Measurements from ENCODE around the gene SYT8. TPM values are rescaled to one million over a fixed set of nuclear protein-coding genes. Genes with fewer than 3 reads are reported as not detected.
"Not testable (repeated sequence)": the region's sequence is repeated elsewhere in the genome, so short reads cannot be mapped to it uniquely, and the experiment has no call there.

The SYT8 gene
- total RNA-seq, 1 donor from 2014 or later: not detected

GRCh38 chr11:1882265-1883238 is 47.8 kb downstream of the SYT8 start:
- intact Hi-C loops (cut with micrococcal nuclease): loop anchor here (2.0 to 5.0 kb wide), 3 partner anchors 30 to 270 kb away; partner anchors contain the start of gene LSP1

GRCh38 chr11:1883346-1884302 is 48.8 kb downstream of the SYT8 start:
- intact Hi-C loops (cut with micrococcal nuclease): loop anchor here (2.0 to 5.0 kb wide), 3 partner anchors 31 to 269 kb away; partner anchors contain the start of gene LSP1

- intact Hi-C loops (cut with micrococcal nuclease): loop anchor here (5.0 kb wide), 1 partner anchor 268 kb away; no protein-coding TSS in a partner anchor
These were observed 49.5 kb downstream of the SYT8 start for GRCh38 chr11:1884303-1884700.

GRCh38 chr11:1886551-1886950 is 51.8 kb downstream of the SYT8 start:
- intact Hi-C loops (cut with micrococcal nuclease): not testable (repeated sequence)

Other genes starting within 250 kb of the SYT8 start
- gene KRTAP5-1, start 249.7 kb upstream of the SYT8 start, total RNA-seq: not detected in 2 replicates
- not detected in 2 replicates for gene KRTAP5-2, start 236.7 kb upstream of the SYT8 start, total RNA-seq
- gene KRTAP5-3, start 226.5 kb upstream of the SYT8 start, total RNA-seq: not detected in 2 replicates
- not detected in 2 replicates for gene KRTAP5-4, start 212.9 kb upstream of the SYT8 start, total RNA-seq
- not detected in 2 replicates for gene KRTAP5-5, start 205.2 kb upstream of the SYT8 start, total RNA-seq
- gene KRTAP5-6, start 137.8 kb upstream of the SYT8 start, total RNA-seq: not detected in 2 replicates
- 0.66 and 0.68 TPM in 2 replicates for gene IFITM10, start 84.4 kb upstream of the SYT8 start, total RNA-seq
- 118 and 121 TPM in 2 replicates for gene CTSD, start 71.1 kb upstream of the SYT8 start, total RNA-seq
- gene TNNI2, start 4.0 kb downstream of the SYT8 start, total RNA-seq: 0.70 and 0.75 TPM in 2 replicates
- gene LSP1, start 18.1 kb downstream of the SYT8 start, total RNA-seq: 600 and 607 TPM in 2 replicates
- not detected in 2 replicates for gene PRR33, start 56.9 kb downstream of the SYT8 start, total RNA-seq
- gene TNNT3, start 84.7 kb downstream of the SYT8 start, total RNA-seq: 4.9 and 7.3 TPM in 2 replicates
- 71.6 and 73.8 TPM in 2 replicates for gene MRPL23, start 112.3 kb downstream of the SYT8 start, total RNA-seq
- gene H19, start 162.9 kb downstream of the SYT8 start, total RNA-seq: not detected in 2 replicates

Measured in T-helper 2 cell treated with Interferon-gamma antibody and Interleukin-4, amounts not matched to agents 100 ng/mL and 5 ng/mL, for 36 hours (primary cell).